Measurements from ENCODE around the gene CRHR2.

The CRHR2 gene

DNA sequence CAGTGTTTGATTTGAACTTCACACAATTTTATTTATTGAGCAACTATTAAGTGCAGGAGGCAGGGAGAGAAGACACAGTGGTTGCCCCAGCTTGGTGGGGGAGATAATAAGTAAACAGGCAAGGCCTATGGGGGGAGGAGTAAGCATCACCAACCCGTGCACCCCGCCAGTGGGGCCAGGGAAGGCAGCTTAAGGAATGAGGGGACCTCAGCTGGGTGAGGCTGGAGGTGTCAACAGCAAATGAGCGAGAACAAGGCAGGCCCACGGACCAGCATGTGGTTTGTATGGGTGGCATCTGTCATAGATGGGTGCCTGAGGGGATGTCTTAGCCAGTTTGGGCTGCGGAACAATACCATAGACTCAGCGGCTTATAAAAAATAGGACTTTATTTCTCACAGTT is 24.1 kb upstream of the CRHR2 start:
- no peak for DNase-seq

DNA sequence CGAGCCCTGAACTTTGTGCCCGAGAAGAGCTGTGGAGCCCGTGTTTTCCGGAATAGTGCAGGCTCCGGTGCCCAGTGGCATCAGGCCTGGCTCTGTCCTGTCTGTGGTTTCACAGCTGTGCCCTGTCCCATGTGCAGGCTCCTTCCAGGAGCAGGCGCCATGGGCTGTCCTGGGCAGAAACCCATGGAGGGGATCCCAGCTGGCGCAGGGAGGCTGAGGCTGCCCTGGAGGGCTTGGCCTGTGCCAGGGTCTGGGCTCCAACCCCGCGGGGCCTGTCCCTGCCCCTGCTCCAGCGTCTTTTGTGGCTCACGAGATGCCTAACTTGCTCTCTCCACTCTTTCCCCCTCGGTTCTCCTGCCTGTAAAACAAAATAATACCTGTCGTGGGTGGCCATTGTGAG is 23.3 kb upstream of the CRHR2 start:
- no peak for DNase-seq

DNA sequence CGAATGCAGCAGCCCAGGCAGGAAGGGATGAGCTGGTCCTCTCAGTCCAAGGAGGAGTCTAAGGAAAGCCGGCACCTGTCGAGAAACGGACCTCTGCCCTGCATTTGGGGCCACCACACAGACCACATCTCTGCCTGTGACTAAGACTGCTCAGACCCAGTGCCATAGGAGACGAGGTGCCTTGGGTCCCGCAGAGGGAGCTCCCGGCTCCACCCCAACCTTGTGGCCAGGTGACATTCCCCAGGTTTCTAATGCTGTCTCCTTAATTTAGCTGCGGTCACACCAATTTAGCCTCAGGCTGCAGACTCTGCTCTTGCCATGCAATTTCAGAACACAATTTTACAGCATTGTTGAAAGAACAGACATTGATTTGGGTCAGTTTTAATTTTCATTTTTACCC is 22.8 kb upstream of the CRHR2 start:
- DNase-seq, result no peak

DNA sequence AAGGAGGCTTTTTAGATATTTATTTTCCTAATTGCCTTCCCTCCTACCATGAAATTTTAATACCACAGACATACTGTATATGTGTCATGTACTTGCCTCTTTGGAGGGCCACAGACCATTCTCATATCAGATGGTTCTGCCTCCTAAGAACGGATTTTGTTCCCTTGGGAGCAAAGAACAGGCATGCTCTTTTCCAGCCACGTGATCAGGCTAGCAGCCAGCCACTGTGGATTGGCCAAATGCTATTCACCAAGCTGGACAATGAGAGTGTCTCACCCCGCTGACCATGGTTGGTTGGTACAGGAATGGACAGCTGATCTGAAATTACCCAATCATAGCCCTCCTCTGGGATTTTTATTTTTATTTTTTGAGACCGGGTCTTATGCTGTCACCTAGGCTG is 21.5 kb upstream of the CRHR2 start:
- DNase-seq, result no peak

DNA sequence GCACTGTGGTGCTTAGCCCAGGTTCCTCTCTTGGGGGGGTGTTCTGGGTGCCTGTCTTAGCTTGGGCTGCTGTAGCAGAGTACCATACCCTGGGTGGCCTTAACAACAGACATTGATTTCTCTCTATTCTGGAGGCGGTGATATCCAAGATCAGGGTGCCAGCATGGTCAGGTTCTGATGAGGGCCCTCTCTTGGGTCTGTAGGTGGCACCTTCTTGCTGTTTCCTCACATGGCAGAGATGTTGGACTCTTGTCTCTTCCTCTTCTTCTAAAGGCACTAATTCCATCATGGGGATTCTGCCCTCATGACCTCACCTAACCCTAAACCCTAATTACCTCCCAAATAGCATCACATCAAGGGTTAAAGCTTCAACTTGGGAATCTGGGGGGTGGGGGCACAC is 19.9 kb upstream of the CRHR2 start:
- peak; percentile 22 to 35 (median 25) for DNase-seq

DNA sequence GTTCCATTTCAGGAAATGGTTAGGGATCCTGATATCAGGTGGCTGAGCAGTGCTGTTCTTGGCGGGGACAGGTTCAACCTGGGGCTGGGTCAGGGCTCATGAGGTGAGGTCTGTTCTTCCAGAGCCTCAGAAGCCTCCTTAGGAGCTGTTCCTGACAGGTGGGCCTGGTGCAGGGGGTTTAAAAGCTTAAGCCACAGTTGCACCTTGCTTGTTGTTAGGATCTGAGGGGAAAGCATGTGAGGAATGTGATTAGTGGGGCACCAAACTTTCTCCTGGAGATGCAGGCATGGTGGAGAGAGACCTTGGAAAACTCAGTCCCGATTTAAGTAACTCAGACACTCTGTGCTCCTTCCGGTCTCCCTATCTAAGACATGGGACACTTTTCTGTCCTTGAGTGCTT is 18.7 kb upstream of the CRHR2 start:
- DNase-seq, result no peak

DNA sequence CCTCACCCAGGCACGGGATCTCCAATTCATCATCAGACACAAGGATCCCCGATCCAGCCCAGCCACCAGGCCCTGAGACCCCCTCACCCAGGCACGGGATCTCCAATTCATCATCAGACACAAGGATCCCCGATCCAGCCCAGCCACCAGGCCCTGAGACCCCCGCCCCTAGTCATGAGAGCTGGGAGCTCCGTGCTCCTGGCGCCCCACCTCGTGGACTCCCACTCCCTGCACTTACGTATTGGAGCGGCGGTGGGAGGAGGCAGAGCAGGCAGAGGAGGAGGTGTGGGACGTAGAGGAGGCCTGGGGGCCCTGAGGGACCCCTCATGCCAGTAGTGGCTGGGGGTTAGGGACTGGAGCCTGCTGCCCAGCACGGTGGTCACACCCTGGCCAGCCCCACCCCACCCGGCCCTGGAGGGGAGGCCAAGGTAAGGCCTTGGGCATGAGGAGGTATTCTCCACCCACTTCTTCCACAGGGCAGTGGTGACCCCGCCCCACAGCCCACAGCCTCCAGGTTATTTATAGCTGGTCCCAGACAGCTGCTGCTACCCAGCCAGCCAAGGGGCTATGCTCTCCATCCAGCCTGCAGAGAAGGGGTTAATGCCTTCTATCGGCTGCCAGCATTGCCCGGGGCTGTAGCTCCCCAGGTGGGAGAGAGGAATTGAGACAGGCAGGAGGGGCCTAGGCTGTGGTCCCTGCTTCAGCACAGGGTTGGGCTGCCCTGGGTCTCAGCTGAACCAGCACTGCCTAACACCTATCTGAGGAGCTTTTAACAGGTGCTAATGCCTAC is 17.6 kb upstream of the CRHR2 start:
- no peak for DNase-seq

DNA sequence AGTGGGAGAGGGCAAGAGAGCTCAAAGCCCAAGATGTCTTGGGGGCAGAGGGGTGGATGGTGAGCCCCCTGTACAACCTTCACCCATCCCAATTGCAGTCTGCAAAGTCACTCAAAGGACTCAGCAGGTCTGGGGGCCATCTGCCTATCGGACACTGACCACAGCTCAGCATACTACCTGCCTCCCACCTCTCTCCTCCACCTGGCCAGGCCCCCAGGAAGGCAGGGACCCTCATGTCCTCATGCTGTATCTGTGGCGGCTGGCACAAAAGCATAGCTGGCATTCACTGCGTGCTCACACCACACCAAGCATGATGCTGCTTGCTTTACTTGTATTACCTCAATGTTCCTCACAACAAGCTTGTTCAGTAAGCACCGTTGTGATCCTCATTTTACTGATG is 16.2 kb upstream of the CRHR2 start:
- no peak for DNase-seq

DNA sequence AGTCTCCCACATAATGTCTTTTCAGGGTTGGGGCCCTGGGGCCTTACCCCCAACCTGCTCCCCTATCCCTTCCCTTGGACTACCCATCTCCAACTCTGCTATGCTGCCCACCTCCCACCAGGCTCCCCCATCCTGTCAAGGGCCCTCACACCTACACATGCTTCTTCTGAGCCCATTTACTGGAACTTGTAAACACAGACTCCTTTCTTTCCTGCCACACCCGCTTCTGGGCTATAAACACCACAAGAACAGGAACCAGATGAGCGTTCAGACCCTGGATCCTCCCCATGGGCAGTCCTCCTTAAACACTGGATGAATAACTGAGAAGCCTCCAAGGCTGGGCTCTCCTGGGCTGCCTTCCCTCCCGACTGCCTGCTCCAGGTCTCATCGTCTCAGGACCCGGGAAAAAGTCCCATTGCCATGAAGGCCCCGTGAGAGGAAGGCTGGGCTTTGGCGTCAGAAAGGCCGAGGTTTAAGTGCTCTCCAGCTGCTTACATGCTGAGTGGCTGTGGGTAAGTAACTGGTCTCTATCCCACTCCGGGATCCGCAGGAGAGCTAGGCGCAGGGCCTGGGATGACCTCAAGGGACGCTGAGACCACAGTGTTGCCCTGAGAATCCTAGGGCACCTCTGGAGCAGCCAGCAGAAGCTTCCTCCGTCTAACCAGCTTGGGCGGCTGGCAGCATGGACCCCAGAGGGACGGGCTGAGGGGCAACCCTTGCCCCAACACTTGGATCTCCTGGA is 15.6 kb upstream of the CRHR2 start:
- no peak for DNase-seq

DNA sequence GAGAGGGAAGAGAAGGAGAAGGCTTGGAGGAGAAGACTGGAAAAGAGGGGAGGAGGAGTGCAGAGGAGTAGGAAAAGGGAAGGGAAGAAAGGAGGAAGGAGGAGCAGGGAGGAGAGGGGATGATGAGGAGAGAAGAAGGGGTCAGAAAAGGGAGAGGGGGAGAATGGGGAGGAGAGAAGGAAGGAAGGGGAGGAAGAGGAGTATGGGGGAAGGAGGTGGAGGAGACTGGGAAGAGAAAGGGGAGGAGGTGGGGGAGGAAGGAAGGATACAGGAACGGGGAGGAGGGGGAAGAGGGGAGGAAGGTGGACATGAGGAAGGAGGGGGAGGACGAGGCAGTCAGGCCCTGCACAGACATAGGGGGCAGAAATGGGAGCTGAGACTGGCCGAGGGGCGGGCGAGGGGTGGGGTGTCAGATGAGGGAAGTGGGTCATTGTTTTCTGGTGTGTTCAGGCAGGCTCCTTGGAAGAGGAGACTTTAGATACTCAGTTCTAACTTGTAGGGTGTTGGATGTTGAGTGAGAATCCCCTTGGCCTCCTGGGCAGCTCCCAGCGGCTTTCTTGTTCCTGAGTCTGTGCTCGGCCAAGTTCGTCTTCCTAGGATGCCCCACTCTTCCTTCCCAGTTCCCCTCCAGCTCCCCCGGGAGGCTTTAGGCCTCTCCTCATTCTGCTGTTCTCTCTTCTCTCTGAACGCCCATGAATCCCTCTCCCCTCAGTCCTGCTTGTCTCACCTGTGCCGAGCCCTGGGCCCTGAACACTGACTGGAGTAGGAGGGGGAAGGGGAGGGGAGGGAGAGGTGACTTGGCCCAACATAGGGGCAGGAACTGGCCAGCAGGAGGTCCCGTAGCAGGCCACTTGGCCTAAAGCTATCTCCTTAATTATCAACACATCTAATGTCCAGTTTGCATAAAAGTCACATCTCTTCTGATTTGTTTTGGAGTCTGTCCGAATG is 12.8 kb upstream of the CRHR2 start:
- no peak for DNase-seq

DNA sequence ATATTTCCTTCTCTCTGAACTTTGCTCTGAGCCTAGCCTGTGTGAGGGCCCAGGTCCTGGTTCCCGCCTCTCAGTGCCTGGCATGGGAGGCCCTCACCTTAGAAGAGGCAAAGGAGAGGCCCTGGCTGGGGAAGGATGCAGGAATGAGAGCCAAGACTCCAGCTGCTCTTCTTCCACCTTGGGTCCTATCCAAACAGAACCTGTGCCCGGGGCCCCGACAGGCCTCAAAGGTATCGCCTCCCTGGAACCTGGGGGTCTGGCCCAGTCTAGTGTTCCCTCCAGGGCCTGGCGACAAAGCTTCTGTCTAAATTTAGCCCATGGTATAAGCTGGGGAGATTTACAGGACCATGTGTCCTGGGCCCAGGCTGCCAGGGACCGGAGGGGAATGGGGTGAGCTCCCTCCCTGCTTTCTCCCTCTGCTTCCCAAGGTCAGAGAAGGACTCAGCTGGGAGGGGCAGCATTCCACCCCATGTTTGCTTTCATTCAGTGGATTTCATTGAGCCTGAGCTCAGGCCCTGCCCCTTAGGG is 12.0 kb upstream of the CRHR2 start:
- DNase-seq, result no peak

DNA sequence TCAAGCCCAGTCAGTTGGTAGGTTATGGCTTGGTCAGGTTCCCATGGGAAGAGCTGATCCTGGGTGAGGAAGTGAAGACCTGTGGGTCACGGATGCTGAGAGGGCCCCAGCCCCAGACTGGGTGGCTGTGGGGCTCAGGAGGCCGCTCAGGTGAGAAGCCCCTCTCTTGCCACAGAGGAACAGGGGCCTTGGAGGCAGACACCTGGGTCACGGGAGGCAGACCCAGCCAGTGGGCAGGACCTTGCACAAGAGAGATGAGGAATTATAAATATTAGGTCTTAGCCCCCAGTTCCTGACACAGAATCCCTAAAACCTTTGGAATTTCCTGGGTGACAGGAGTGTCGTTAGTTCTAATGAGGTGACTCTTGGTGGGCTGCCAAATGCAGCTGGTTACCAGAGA is 10.6 kb upstream of the CRHR2 start:
- DNase-seq, result no peak

DNA sequence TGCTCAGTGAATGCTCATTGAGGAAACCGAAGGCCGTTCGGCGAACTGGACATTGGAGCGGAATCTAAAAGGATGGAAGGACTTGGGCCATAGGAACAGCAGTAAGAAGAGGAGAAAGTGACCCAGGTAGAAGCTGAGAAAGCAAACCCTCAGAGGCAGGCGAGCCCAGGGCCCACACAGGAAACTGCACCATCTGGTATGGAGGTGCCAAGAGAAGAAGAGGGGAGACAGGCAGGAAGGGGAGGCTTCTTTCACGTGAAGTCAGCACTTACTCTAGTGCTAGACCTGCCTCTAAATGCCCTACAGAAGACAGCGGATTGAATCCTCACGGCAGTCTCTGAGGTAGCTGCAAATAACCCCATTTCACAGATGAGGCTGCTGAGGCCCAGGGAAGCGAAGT is 10.2 kb upstream of the CRHR2 start:
- DNase-seq, result no peak

DNA sequence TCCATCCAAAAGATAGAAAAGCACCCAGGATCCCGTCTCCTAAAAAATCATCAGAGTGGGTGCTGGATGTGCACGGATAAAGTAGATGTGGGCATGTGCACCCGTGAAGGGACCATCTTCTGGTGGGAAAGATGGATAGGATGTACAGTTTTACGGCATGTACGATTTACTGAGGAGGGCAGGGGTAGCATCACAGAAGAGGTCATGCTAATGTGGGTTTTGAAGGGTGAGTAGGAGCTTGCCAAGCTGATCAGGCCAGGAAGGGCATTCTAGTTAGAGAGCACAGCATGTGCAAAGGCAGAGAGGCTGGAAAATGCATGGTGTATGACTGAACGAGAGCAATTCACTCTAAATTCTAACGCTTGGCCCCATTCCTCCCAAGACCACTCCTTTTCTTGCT is 7.8 kb upstream of the CRHR2 start:
- no peak for DNase-seq

DNA sequence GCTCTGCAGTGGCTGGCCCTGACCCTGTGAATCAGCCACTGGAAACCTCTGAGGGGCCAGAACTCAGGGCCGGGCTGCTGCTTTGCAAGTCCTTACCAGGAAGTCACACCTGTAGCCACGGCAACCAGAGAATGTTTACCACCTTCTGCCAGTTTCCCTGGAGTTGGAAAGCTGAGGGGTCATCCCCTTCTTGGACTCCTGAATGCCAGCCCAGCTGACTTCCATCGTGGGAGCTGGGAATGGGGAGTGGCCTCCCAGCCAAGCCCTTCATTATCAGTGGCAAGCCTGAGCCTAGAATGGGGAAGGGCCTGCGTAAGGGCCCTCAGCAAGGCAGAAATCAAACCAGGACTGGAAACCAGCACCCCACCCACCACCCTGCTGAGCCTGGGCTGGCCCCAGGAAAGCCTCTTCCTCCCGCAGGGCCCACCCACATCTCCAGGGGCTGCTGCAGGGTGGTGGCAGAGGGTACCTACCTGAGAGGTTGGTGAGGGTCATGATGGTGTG is 6.5 kb upstream of the CRHR2 start:
- no peak for DNase-seq

DNA sequence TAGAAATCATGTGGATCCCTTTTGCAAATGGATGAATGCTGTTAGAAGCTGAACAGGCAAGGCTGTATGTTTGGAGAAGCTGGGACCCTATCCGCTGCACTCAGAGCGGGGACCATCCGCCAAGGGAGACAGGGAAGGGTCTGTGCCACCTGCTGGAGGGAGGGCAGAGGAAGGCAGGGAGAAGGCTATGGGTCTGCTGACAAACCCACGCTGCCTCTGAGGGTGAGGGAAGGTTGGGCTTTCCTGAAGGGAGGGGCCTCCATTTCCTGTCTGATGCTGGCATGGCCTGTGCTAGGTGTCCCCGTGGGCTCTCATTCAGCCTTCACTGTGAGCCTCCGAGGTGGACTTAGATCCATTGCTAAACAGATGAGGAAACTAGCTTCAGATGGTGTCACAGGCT is 5.3 kb upstream of the CRHR2 start:
- peak in 1 of 3 donors; percentile 6 for DNase-seq

DNA sequence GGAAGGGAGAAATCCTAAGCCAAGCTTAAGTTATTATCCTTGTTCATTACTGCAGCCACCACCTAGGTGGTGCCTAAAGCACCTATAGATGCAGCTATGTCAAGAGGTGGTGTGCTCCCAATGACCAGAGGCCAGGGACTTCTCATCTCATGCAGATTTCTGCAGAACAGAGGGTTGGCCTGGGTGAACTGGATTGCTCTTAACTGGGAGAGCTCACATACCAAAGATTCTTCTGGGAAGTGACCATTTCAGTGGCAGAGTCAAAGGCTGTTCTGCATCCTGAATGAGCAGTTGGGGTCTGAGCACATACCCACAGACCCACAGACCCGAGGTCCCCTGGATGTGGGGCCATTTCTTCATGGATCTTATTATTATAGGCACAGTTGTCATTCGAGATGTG is 2.1 kb upstream of the CRHR2 start:
- DNase-seq, result no peak

DNA sequence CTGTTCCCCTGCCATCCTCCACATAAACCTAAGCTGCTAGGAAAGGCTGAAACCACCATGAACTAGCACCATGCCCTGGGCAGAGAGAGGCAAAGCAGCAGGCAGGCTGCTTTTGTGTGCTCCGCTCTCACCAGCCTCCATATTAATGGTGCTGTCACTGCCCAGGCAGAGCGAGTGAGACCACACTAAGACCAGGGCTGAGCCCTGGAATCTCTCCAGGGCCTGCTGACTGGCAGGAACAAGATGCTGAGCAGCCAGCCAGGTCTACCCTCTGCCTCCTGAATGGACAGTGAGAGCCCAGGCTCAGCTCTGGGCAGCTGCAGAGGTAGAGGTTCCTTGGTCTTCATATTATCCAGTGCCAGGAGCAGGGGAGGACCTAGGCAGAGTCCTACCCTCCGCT is 1.6 kb upstream of the CRHR2 start:
- DNase-seq, result no peak

DNA sequence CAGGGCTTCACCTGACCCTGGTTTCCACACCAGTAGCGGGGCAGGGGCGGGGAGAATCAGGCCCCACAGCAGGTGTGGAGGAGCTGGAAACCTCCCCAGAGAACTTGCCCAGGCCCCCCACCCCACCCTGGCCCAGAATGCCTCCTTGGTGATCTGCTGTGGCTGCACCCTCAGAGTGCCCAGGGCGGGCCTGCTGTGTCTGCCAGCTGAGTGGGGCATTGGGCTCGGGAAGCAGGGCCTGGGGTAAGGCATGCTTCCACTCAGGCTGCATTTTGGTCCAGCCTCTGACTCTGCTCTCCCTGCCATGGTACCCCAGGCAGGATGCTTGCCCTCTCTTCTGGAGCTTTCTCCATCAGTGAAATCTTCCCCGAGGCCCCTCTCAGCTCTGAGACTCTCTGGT is 1.1 kb upstream of the CRHR2 start:
- DNase-seq, result no peak

DNA sequence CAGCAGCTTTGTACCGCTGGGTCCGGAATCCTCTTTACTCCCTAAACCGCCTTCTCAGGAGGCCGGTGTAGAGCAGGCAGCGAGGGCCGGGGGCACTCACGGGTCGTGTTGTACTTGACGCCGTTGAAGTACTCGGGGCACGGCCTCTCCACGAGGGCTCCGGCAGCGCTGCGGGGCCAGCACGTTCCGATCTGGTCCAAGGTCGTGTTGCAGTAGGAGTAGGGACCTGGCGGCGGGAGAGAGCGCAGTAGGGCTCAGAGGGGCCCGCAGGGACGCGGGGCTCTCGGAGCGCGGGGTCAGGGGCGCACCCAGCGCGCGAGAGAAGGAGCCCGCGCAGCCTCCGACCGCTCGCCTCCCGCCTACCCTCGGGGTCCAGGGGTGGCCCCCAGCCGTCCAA is 443 bp downstream of the CRHR2 start:
- peak in 1 of 3 donors; percentile 5 for DNase-seq

DNA sequence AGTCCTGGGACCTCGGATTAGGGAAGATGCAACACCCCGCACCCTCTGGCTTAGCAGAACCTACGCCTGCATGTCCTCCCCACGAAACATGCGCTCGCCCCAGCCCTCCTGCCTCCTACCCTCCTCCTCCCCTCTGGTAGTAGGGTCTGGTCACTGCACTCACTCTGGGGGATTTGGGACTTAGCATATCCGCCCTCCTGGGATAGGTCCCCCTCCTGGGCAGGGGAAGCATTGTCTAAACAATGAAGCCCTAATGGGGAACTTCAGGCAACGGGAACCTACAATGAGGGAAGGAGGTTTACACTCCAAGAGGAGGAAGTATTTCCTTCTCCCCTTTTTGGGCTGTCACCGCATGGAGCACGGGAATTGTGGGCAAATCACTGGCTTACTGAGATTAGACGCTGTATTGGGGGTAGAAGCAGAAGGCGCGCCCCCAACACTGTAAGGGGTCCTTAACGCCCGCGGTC is 892 bp downstream of the CRHR2 start:
- peak; percentile 35 to 39 (median 36) for DNase-seq

DNA sequence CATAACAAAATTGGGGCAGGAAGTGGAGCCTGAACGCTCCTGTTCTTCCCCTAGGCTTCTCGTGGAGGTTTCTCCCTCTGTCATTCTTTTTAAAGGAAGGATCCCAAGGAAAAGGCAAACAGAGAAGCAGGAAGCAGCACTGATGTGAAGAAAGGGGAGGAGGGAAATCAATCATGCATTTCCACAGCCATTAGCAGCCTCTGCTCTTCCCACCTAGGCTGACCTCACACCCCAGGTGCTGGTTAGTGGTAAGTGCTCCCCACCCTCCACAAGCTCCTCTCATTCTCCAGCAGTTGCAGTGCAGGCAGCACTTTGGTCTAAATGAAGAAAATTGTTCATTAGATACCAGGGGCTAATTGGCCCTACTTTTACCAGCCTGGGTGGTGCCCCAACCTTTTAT is 2.6 kb downstream of the CRHR2 start:
- no peak for DNase-seq

DNA sequence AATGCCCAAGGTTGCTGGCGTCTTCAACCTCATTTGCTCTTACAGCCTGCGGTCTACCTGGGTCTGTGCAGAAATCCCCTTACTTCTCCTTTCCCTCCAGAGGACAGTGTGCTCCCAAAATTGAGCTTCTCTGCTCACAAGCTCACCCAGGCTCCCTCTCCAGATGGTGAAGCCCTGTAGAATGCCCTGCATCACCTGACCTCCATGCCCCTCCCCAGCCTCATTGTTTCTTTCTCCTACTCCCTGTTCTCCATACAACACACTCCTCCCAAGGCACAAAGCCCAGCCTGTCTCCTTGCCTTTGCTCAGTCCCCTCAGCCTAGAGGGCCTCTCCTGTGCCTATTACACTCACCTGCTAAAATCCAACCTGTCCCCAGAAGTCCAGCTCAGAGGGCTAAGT is 3.5 kb downstream of the CRHR2 start:
- DNase-seq, result no peak
